Lower leg skin (tissue), 3 donors: ENCODE results near the gene SNTG2.

Experiments used
- CTCF ChIP-seq, 3 donors: fragments of 450-650 bp; IDR thresholded peaks; one replicate each; pipeline ENCODE4 v1.5.1; 2016; ENCODE audit warnings: antibody characterized with exemption in 3 of 3, mild to moderate bottlenecking in 3 of 3, moderate library complexity in 2 of 3
- POLR2A ChIP-seq, 2 donors: fragments of 450-650 bp; IDR thresholded peaks; one replicate each; pipeline ENCODE4 v1.6.1; 2016 to 2017; ENCODE audit warnings: antibody characterized with exemption in 2 of 2, mild to moderate bottlenecking in 1 of 2, moderate library complexity in 1 of 2

- no peak for TF ChIP-seq CTCF (IDR thresholded peaks at IDR 0.05)
- TF ChIP-seq POLR2A (IDR thresholded peaks at IDR 0.05), result no peak
Measured at GRCh38 chr2:955829-956731, 5.4 kb downstream of the SNTG2 start.
